GM12892 (cell line): ENCODE measurements around the gene SFMBT1.
A peak's percentile ranks its signal among the peaks of the same experiment; 100 is the strongest.

ENCODE experiments used
- POLR2A ChIP-seq: IDR thresholded peaks from 2 replicates; pipeline ENCODE4 v1.6.1; 2011; ENCODE audit warnings: low read depth, low read length, control low read depth
- POLR2AphosphoS5 ChIP-seq: IDR thresholded peaks from 2 replicates; pipeline ENCODE4 v1.6.1; 2011; ENCODE audit warnings: low read depth, low read length, control low read depth

DNA sequence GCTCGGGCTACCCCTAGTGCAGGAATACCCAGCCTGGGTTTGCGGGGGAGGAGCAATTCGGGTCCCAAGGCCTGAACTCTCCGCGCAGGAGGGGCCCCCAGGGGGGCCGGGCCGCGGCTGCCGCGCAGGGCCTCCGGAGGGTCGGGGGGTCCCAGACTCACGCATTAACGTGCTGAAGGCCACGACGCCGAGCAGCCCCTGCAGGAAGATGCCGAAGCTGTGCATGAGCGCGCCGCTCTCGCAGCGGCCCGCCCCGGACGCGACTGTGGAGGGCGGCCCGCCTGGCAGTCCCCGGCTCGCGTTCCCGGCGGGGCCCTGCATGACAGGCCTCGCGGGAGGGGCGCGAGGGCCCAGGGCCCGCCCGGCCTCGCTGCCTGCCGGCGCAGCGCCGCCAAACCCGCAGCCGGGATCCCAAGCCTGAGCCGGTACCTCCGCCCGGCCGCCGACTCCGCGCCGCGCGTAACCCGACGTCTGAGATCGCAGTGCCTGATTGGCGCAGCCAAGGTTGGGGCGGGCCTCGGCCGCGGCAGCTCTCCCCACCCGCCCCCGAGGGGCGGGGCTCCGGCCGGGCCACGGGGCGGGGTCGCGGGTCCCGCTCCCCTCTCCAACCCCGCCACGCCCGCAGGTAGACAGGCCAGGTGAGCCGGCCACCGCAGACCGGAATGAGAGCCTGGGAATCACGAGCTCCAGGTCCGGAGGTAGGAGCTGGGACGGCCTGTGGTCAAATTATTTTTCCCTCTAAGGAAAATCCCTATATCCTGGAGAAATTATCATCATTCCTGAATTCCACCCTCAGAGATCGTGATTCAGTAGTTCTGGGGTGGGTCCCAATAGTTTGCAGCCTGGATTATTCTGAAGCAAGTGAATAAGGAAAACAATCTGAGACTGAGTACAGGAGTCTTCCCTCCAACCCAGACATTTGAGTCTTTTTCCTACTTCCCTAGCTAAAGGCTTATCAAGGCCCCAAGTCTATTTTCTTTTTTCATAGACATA is 148.4 kb downstream of the SFMBT1 start, which contains the start of gene STIMATE:
- TF ChIP-seq POLR2AphosphoS5 (0 out of 2 replicates have a peak, but pooled peaks have one; percentile 26), POLR2A (peak; percentile 63; the same call in 1 of the 2 replicates)
